Nephron progenitor cell (in vitro differentiated cells): ENCODE data around the gene ZNF775.
A peak's percentile ranks its signal among the peaks of the same experiment; 100 is the strongest.

Source experiments
- DNase-seq: peaks from one replicate; pipeline ENCODE4 v3.0.0; 2021
- H3K27ac Mint-ChIP-seq: 2 replicates; pipeline ENCODE4 v1.8.0; 2021; ENCODE audit warnings: mild to moderate bottlenecking, moderate library complexity, mixed read lengths
- H3K27me3 Mint-ChIP-seq: 2 replicates; pipeline ENCODE4 v1.8.0; 2021; ENCODE audit warnings: mild to moderate bottlenecking, low read depth, mixed read lengths; ENCODE audit not compliant: poor library complexity
- H3K36me3 Mint-ChIP-seq: 2 replicates; pipeline ENCODE4 v1.8.0; 2021; ENCODE audit warnings: low read depth, mixed read lengths
- H3K4me1 Mint-ChIP-seq: 2 replicates; pipeline ENCODE4 v1.8.0; 2021; ENCODE audit warnings: mixed read lengths
- H3K4me3 Mint-ChIP-seq: 2 replicates; pipeline ENCODE4 v1.8.0; 2021; ENCODE audit warnings: mild to moderate bottlenecking, moderate library complexity, mixed read lengths
- H3K9me3 Mint-ChIP-seq: 2 replicates; pipeline ENCODE4 v1.8.0; 2021; ENCODE audit warnings: mild to moderate bottlenecking, moderate library complexity, mixed read lengths
- CTCF ChIP-seq: fragments of 200-600 bp; sonication (generic); IDR thresholded peaks from 2 replicates; pipeline ENCODE4 v1.5.0; 2021; ENCODE audit warnings: antibody characterized with exemption

ZNF775 gene

GRCh38 chr7:150404172-150404804 lies 25.2 kb downstream of the ZNF775 start:
- no peak for TF ChIP-seq CTCF
- Mint-ChIP-seq H3K27ac (no peak overlapping the region), H3K36me3 (peaks cover 14% of the 10 kb centered on the region), H3K27me3 (peaks cover 17% of the 10 kb centered on the region), H3K4me3 (peak overlapping the region; percentile 82), H3K9me3 (no peaks in the 10 kb centered on the region), H3K4me1 (peaks cover 86% of the 10 kb centered on the region)
- DNase-seq, result no peak

GRCh38 chr7:150404805-150405583 lies 25.9 kb downstream of the ZNF775 start:
- DNase-seq, result peak; percentile 90
- Mint-ChIP-seq H3K36me3 (peaks cover 14% of the 10 kb centered on the region), H3K4me1 (peaks cover 79% of the 10 kb centered on the region), H3K9me3 (no peaks in the 10 kb centered on the region), H3K4me3 (peak overlapping the region; percentile 91), H3K27ac (no peak overlapping the region), H3K27me3 (peaks cover 17% of the 10 kb centered on the region)
- TF ChIP-seq CTCF, result no peak

- H3K4me1 Mint-ChIP-seq, result peaks cover 77% of the 10 kb centered on the region
Measured at GRCh38 chr7:150405584-150406311, 26.6 kb downstream of the ZNF775 start.

DNA sequence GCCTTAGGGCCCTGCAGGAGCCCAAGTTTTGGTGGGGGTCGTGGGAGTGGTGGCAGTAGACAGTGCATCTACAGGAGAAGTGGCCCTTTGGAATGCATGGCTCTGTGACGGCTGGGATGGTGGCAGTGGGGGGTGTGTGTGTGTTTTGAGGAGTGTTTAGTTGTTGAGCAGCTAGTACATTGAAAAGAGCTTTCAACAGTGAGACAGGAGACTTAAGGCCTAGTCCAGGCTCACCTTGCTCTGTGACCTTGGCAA lies 27.1 kb downstream of the ZNF775 start:
- Mint-ChIP-seq H3K9me3 (no peaks in the 10 kb centered on the region), H3K4me1 (peaks cover 77% of the 10 kb centered on the region), H3K27ac (no peak overlapping the region), H3K36me3 (peaks cover 14% of the 10 kb centered on the region), H3K27me3 (peaks cover 17% of the 10 kb centered on the region), H3K4me3 (peak overlapping the region; percentile 91)
- DNase-seq, result no peak
- TF ChIP-seq CTCF, result no peak

More at GRCh38 chr7:150405584-150406311, 26.6 kb downstream of the ZNF775 start:
- Mint-ChIP-seq H3K36me3 (peaks cover 14% of the 10 kb centered on the region), H3K4me3 (peak overlapping the region; percentile 91), H3K27ac (peak overlapping the region; percentile 4), H3K27me3 (peaks cover 17% of the 10 kb centered on the region), H3K9me3 (no peaks in the 10 kb centered on the region)
- DNase-seq, result peak; percentile 57
- no peak for TF ChIP-seq CTCF

DNA sequence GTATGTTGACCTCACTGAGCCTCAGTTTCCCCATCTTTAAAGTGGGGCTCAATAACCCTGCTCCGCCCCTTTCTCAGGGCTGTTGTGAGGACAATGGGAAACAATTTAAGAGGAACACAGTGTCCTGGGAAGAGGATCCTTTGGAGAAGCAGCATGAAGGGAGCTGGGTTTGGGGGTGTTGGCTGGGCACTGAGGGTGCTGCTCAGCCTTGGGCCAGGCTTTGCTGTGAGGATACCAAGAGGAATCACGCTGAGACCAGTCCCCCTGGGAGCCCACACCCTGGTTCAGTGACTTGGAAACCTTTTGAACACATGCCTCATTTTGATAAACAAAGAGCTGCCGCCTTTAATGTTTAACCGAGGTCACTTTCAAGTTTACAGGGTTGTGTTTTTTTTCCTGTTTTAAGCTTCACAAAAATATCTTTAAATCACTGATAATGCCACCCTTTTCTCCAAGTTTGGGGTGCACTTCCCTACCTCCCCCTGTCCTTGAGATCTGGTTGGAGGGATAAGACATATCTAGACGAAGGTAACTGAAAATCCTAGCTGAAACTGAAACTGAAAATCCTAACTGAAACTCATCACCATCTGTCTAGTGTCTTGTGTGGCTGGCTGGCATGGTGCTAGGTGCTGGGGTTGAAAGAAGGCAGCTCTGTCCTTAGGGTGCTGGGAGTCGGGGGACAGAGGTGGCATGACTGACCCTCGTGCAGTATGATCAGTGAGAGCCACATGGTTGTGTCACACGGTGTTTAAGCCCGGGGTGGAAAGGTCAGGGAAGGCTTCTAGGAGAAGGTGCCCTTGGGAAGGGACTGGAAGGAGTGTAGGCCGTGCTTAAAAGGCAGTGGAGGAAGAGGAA lies 27.7 kb downstream of the ZNF775 start:
- Mint-ChIP-seq H3K9me3 (no peaks in the 10 kb centered on the region), H3K36me3 (peaks cover 14% of the 10 kb centered on the region), H3K27me3 (peaks cover 17% of the 10 kb centered on the region), H3K27ac (peak overlapping the region; percentile 41), H3K4me3 (peak overlapping the region; percentile 91), H3K4me1 (peaks cover 77% of the 10 kb centered on the region)
- no peak for DNase-seq
- TF ChIP-seq CTCF, result no peak
